Fibroblast of mammary gland (primary cell): ENCODE data around the gene TGM5.
A peak's percentile ranks its signal among the peaks of the same experiment; 100 is the strongest.

ENCODE experiments used
- DNase-seq: peaks from one replicate; pipeline ENCODE4 v3.0.0-alpha.2; 2010; ENCODE audit warnings: low read depth
- H3K4me3 ChIP-seq: 2 replicates; pipeline ENCODE4 v1.5.1; 2011; ENCODE audit warnings: low read depth, mild to moderate bottlenecking, low read length, moderate library complexity; ENCODE audit not compliant: control insufficient read depth
- CTCF ChIP-seq: conservative IDR thresholded peaks from 2 replicates; pipeline ENCODE4 v1.5.1; 2011; ENCODE audit warnings: low read depth, low read length, inconsistent platforms; ENCODE audit not compliant: control insufficient read depth, insufficient read depth

Gene TGM5

GRCh38 chr15:43249236-43249635, 17.5 kb downstream of the TGM5 start:
- DNase-seq = no peak
- no peak overlapping the region for H3K4me3 ChIP-seq
- no peak for TF ChIP-seq CTCF

GRCh38 chr15:43246261-43246774, 20.4 kb downstream of the TGM5 start:
- TF ChIP-seq CTCF = no peak
- no peak for DNase-seq
- no peak overlapping the region for H3K4me3 ChIP-seq

- no peak for TF ChIP-seq CTCF
- no peak overlapping the region for H3K4me3 ChIP-seq
- no peak for DNase-seq
Measured at GRCh38 chr15:43244092-43244491, 22.6 kb downstream of the TGM5 start.

GRCh38 chr15:43243020-43243645, 23.6 kb downstream of the TGM5 start:
- H3K4me3 ChIP-seq = no peak overlapping the region
- TF ChIP-seq CTCF = no peak
- no peak for DNase-seq

DNA sequence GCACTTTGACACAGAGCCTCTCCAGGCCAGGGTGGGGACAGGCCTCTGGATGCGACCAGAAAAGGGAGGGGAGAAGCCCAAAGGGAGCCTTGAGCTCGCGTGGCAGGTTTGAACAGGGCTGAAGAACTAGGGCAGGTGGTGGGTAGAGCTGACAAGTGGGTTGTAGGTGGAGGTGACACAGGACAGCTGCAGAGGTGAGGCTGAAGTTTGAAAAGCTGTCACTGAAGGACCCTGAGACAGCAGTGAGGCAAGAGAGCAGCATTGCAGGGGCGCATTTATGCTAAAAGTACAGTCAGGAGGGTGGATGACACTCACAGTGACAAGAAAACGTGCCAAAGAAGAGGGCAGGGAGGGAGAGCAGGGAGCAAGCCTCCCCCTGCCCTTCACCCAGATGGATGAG, 24.1 kb downstream of the TGM5 start:
- no peak for DNase-seq
- H3K4me3 ChIP-seq = no peak overlapping the region
- no peak for TF ChIP-seq CTCF

DNA sequence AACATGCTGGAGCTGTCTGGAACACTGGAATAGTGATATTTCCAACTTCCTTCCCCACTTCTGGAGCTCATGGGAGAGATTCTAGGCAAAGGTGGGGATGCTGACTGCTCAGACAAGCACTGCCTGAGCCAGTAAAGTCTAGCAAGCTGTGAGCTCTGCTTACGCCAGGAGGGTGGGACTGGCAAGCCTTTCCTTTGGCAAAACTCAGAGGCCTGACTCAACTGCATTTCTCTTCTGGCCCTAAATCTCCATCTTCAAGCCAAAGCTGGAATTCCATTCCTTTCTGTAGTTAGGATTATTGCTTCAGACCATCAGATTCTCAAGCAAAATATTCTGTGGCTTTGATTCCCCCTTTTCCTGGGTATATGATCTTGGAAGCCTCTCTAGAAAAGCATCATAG, 25.6 kb downstream of the TGM5 start:
- DNase-seq = peak; percentile 68
- no peak for TF ChIP-seq CTCF
- H3K4me3 ChIP-seq = no peak overlapping the region
